Fibroblast of pulmonary artery (primary cell): ENCODE measurements around the gene GALNT15.

Experiments
- DNase-seq: peaks from one replicate; pipeline ENCODE4 v3.0.0-alpha.2; 2010; ENCODE audit warnings: low read depth
- H3K4me3 ChIP-seq: replicated peaks from 2 replicates; pipeline ENCODE4 v1.5.1; 2011; ENCODE audit warnings: low read depth, mild to moderate bottlenecking, control low read depth, low read length, moderate library complexity
- TF ChIP-seq, protein P1 (sequence below): IDR thresholded peaks from 2 replicates; pipeline ENCODE4 v1.5.1; 2011; ENCODE audit warnings: mild to moderate bottlenecking, control low read depth, low read length, inconsistent platforms; ENCODE audit errors: missing control alignments

The GALNT15 gene

DNA sequence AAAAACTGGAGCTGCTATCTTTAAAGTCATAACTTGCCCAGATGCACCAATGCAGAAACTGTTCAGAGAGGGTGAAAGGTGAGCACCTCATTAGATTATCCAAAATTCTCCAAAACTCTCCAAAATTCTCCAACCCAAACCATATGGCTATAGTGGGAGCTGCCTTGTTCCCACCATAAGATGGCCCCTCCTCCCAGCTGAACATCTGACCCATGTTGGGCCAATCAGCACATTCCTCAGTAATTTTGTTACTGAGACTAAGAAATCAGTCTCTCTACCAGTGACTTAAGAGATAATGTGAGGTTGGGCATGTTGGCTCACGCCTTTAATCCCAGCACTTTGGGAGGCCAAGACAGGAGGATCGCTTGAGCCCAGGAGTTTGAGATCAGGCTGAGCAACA is 57.5 kb downstream of the GALNT15 start:
- no peak overlapping the region for H3K4me3 ChIP-seq
- TF ChIP-seq, protein P1, sequence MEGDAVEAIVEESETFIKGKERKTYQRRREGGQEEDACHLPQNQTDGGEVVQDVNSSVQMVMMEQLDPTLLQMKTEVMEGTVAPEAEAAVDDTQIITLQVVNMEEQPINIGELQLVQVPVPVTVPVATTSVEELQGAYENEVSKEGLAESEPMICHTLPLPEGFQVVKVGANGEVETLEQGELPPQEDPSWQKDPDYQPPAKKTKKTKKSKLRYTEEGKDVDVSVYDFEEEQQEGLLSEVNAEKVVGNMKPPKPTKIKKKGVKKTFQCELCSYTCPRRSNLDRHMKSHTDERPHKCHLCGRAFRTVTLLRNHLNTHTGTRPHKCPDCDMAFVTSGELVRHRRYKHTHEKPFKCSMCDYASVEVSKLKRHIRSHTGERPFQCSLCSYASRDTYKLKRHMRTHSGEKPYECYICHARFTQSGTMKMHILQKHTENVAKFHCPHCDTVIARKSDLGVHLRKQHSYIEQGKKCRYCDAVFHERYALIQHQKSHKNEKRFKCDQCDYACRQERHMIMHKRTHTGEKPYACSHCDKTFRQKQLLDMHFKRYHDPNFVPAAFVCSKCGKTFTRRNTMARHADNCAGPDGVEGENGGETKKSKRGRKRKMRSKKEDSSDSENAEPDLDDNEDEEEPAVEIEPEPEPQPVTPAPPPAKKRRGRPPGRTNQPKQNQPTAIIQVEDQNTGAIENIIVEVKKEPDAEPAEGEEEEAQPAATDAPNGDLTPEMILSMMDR, result no peak
- no peak for DNase-seq

DNA sequence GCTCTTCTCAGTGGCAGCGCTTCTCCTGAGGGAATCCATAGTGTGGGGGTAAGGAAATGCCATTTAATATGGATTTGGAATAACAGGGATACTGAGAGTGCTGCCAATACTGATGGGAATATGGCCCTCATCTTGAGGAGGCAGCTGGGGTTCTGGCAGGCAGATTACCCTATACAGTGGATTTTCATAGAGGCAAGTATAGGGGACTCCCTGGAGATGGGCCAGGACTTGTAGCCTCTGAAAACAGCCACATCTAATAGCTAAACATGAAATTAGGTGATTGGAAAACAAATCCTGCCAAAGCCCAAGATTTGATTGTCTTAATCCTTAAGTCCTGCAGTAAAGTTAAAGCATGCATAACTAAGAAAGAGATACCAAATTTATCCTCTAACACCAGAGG is 59.3 kb downstream of the GALNT15 start:
- no peak overlapping the region for H3K4me3 ChIP-seq
- TF ChIP-seq, protein P1, result no peak
- no peak for DNase-seq

DNA sequence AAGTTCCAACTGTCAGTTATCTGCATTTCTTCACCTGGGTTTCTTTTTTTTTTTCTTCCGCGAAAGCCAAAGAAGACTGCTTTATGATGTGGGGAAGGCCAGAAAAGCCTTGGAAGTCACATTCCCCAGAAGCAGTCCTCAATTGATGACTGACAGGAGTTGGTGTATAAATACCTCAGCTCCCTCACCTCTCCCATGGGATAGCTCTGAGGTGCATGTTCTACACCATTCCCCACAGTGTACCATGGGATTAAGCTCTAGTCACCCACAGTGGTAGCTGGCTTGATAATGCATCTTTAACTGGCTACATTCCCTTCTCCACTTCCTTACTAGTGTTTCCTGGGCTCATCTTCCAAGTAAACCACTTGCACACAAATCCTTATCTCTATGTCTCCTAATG is 59.8 kb downstream of the GALNT15 start:
- TF ChIP-seq, protein P1, result no peak
- H3K4me3 ChIP-seq, result no peak overlapping the region
- no peak for DNase-seq

DNA sequence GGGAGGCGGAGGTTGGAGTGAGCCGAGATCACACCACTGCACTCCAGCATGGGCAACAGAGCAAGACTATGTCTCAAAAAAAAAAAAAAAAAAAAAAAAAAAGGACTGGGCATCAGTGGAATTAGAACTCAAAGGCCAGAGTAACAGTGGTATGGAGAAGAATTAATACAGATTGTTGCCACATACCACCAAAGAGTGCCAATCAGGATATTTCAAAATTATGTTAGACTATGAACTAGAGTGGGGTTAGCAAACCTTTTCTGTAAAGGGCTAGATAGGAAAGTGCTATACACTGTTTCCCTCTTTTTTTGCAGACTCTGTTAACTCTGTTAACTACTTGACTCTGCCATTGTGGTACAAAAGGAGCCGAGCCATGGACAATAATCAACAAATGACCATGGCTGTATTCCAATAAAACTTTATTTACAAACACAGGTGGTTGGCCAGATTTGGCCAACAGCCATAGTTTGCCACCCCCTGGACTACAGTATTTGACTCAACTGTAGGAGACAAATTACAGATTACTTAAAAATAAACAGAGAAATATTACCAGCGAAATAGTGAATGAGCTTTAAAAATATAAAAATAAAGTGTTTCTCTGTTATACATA is 61.7 kb downstream of the GALNT15 start:
- TF ChIP-seq, protein P1, result no peak
- no peak overlapping the region for H3K4me3 ChIP-seq
- DNase-seq, result no peak

DNA sequence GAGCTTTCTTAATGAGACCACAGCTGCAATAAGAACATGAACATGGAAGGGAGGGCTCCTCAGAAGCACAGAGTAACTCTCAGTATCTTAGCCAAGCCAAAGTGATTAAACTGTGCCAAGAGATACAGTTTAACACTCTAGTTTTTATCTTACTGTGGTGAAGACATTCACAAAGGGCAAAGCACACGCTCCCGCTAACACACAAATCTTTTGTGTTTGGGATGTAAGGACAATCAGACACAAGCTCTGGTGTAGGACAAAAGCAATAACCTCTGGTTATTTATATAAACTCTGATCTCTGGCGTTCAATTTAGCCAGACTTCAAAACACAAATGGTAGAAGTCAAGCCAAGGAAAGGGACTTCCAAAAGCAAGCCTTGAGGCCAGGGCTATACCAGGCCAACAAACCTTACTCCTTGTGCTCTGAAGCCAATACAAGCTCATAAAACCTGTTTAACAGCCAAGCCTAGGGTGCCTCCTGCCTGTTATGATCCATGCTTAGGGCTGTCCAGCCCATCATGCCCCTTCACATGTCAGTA is 62.4 kb downstream of the GALNT15 start:
- no peak overlapping the region for H3K4me3 ChIP-seq
- DNase-seq, result peak; percentile 37
- TF ChIP-seq, protein P1, result no peak

DNA sequence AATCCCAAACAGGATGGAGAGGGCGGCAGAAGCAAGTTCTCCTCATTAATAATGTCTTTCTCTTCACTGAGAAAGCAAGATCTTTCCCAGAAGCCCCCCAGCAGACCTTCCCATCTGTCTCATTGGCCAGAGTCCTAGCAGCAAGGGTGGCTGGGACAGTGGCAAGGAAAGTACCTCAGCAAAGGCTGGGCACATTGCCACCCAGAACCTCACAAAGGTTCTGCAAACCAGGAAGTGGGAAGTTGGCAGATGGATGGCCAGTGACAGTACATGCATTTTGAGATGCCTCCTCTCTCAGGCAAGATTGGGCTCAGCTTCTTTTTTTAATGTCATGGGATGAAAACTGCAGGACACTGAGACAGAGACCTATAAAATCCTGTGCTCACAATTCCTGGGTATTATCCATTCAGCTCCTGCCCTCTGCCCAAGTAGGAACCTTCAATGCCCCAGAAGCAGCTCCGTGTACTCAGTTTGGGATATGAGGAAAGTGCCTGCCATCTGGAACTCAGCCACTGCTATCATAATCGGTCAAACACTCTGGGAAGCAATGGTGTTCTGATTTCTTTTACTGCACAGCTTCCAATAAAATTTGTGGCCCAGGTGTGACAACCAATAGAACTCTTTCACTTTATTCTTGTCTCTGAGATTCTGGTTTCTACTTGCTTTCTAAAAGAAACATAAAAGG is 64.7 kb downstream of the GALNT15 start:
- TF ChIP-seq, protein P1, result no peak
- DNase-seq, result peak; percentile 14
- H3K4me3 ChIP-seq, result no peak overlapping the region
